GM21737 (cell line): ENCODE measurements around the gene DOCK4.
"Not testable (repeated sequence)": the region's sequence is repeated elsewhere in the genome, so short reads cannot be mapped to it uniquely, and the experiment has no call there.

Experiments
- ATAC-seq: cut with Tn5 transposase; IDR thresholded peaks from one replicate; pipeline ENCODE4 v1.9.1; 2021; ENCODE audit warnings: mild to moderate bottlenecking, moderate library complexity; ENCODE audit not compliant: unreplicated experiment

The DOCK4 gene, protein sequence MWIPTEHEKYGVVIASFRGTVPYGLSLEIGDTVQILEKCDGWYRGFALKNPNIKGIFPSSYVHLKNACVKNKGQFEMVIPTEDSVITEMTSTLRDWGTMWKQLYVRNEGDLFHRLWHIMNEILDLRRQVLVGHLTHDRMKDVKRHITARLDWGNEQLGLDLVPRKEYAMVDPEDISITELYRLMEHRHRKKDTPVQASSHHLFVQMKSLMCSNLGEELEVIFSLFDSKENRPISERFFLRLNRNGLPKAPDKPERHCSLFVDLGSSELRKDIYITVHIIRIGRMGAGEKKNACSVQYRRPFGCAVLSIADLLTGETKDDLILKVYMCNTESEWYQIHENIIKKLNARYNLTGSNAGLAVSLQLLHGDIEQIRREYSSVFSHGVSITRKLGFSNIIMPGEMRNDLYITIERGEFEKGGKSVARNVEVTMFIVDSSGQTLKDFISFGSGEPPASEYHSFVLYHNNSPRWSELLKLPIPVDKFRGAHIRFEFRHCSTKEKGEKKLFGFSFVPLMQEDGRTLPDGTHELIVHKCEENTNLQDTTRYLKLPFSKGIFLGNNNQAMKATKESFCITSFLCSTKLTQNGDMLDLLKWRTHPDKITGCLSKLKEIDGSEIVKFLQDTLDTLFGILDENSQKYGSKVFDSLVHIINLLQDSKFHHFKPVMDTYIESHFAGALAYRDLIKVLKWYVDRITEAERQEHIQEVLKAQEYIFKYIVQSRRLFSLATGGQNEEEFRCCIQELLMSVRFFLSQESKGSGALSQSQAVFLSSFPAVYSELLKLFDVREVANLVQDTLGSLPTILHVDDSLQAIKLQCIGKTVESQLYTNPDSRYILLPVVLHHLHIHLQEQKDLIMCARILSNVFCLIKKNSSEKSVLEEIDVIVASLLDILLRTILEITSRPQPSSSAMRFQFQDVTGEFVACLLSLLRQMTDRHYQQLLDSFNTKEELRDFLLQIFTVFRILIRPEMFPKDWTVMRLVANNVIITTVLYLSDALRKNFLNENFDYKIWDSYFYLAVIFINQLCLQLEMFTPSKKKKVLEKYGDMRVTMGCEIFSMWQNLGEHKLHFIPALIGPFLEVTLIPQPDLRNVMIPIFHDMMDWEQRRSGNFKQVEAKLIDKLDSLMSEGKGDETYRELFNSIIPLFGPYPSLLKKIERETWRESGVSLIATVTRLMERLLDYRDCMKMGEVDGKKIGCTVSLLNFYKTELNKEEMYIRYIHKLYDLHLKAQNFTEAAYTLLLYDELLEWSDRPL (N-terminal part only)

DNA sequence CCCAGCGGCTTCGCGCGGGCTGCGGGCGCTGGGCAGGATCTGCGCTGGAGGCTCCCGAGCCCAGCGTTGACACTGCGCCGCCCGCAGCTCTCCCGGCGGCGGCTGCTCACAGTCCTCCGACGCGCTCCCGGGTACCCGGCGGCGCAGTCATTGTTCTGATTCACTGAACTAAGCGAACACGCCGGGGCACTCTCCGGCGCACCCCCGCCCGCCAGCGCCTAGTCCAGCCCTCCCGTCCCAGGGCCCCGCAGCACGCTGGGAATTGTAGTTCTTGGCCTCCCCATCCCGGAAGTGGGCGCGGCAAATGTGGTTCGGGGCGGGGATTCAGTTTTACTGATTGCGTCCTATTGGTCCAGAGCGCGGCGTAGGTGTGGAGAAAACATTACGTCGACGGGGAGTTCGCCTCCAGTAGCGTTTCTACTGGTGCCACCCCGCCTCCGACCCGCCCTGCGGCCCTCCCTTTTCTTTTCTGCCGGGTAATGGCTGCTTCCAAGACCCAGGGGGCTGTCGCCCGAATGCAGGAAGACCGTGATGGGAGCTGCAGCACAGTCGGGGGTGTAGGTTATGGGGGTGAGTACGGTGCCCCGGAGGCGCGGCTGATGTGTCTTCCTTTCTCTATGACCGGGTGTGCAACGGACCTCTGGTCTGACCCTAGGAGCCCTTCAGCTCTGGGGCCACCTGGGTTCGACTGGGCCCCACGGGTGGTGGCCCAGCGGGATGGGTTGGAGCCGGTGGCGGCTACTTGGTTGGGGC lies at the start of gene DOCK4, which contains the start of gene ZNF277:
TSS of gene DOCK4 (minus strand) at position 162 of the 753 bp plus-strand sequence. CDS start 261 bp downstream, outside the sequence.
TSS of gene ZNF277 (plus strand) at position 458 of the 753 bp plus-strand sequence. CDS start at position 480, 22 bp downstream.
- peak; percentile 95 for ATAC-seq

DNA sequence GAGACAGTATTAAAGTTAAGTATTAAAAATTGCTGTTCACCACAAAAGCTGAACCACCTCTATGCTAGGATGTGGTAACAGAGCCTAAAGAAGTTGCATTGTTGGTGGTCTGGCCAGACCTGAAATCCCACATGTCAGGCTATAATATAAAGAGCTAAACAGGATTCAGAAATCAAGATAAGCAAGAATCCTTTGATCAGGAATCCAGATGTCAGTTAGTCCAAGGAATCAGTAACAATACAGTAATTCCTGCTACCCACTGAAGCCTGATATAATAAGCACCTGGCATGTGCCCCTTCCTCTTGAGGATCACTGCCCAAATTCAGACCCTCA lies 49.2 kb upstream of the DOCK4 start:
- ATAC-seq, result no peak

DNA sequence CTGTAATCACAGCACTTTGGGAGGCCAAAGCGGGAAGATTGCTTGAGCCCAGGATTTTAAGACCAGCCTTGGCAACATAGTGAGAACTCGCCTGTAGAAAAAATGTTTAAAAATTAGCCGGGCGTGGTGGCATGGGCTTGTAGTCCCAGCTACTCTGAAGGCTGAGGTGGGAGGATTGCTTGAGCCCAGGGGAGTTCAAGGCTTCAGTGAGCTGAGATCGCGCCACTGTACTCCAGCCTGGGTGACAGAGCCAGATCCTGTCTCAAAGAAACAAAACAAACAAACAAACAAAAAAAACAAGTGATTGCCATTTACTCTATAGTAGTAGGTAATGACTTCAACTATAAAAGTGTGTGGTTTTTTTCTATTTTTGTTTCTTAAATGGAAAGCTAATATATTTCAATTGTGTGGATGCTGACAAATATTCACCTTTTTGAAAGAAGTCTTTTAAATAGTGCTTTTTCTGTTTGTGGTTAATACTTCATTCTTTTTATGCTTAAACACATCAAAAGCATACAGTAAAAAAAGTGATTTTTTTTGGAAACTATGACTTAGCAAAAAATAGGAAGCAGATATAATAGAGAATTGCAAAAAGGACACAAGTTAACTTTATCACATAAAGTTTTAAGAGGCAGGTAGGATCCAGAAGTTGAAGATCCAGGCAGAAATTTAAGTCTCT lies 48.6 kb upstream of the DOCK4 start:
- ATAC-seq, result no peak

DNA sequence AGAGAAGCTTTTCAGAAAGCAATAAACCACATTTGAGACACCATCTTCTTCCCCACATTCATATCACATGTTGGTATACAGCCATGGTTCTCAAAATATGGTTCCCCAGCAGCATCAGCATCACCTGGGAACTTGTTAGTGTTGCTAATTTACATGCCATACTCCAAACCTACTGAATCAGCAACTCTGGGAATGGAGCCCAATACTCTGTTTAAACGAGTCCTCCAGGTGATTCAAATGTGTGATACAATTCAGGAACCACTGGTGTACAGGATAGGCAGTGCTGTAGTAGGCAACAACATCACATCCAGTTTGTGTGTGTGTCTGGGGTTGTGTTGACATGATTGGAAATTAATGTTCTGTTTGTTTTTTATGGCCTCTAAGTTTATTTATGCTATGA lies 48.0 kb upstream of the DOCK4 start:
- no peak for ATAC-seq

DNA sequence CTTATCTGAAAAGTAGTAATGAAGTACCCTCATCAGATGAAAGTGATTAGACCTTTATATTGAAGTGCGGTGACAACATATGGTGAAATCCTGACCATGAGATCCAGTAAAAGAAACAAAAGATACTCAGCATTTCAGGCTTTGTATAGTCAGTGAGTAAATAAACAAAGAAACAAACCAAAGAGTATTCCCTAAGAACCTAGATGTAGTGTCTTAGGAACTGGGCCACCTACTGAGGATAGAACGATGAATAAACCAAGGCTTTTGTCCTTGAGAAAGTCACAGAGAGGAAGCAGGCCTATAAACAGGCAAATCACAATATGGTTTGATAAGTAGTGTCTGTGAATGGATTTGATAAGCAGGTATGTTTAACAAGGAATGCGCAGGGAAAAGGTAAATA lies 46.5 kb upstream of the DOCK4 start:
- no peak for ATAC-seq

DNA sequence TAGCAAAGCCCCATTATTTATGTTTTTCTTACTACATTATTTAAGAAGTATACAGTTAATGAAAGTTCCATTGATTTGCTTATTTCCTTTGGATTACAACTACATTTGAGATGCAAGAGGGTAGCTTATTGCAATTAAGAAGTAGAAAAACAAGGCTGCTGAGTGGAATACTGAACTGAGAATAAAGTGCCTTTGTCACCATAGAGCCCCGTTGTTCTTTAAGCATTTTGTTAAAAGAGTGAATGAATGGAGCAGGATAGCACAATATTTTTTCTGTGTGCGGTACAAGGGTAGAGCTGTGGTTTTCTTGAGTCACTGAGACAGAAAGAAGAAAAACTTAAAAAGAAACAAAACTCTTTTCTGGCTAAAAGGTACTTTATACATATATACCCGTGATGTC lies 45.9 kb upstream of the DOCK4 start:
- ATAC-seq, result no peak

DNA sequence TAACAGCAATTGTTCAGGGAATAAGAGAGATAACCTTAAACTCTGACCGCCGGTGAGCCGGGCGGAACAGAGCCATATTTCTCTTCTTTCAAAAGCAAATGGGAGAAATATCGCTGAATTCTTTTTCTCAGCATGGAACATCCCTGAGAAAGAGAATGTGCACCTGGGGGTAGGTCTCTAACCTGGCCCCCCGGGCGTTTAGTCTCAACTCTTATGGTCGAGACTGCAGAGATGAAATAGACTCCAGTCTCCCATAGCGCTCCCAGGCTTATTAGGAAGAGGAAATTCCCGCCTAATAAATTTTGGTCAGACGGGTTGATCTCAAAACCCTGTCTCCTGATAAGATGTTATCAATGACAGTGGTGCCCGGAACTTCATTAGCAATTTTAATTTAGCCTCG lies 43.8 kb upstream of the DOCK4 start:
- not testable (repeated sequence) for ATAC-seq

DNA sequence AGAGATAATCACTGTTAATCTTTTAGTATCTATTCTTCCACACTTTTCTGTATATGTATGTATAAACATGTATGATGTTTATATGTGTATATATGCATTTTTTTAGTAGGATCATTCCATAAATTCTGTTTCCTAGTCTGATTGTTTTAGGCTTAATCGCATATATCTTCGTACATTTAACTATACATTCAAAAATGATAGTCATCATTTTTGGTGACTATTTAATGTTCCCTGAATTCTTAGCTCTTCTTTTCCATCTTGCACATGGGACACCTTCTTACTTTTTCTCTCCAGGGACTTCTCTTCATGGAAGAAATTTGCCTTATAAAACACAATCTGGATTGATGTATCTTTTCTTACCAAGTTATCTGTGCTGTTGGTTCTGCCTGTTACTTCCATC lies 42.4 kb upstream of the DOCK4 start:
- ATAC-seq, result no peak

DNA sequence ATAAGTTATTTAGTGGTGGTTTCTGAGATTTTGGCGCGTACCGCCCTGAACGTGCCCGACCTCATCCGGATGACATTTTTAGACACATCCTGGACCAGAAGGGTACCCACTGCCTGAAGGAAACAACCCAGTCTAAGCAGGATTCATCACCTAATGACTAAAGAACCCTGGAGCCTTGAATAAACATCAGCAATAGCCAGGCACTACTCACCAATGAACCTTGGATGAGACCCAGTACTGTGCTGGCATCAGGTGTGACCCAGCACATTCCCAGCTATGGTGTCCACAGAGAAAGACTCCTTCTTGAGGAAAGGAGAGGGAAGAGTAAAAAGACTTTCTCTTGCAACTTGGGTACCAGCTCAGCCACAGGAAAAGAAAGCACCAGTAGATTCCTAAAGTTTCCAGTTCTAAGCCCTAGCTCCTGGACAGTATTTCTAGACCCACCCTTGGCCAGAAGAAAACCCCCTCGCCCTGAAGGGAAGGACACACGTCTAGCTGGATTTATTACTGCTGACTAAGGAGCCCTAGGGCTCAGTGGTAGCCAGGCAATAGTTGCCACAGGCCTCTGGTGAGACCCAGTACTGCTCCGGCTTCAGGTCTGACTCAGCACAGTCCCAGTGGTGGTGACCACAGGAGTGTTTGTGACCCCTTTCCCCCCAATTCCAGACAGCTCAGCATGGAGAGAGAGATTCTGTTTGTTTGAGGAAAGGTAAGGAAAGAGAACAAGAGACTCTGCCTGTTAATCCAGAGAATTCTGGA lies 32.8 kb upstream of the DOCK4 start:
- ATAC-seq, result no peak

DNA sequence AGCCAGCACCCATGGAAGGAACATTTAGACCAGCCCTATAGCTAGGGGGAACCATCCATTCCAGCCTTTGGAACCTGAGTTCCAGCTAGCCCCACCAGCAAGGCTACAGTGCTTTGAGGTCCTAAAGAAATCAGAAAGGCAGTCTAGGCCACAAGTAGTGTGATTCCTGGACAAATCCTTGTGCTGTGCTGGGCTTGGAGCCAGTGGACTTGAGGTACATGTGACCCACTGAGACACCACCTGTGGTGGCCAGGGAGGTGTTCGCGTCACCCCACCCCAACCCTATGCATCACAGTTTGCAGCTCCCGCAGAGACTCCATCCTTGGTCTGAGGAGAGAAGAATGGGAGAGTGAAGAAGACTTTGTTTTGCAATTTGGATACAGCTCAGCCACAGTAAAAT lies 32.1 kb upstream of the DOCK4 start:
- no peak for ATAC-seq

DNA sequence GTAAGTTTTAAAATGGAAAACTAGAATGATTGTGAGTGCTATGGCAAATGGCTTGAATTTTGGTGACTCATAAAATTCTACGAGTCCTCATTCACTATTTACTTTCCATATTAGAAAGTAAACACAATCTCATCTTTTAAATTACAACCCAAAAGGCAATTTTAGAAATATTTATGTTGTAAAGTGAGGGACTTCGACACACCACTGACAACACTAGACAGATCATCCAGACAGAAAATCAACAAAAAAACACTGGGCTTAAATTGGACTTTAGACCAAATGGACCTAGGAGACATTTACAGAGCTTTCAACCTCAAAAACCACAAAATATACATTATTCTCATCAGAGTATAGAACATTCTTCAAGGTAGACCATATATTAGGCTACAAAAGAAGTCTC lies 30.4 kb upstream of the DOCK4 start:
- ATAC-seq, result no peak

DNA sequence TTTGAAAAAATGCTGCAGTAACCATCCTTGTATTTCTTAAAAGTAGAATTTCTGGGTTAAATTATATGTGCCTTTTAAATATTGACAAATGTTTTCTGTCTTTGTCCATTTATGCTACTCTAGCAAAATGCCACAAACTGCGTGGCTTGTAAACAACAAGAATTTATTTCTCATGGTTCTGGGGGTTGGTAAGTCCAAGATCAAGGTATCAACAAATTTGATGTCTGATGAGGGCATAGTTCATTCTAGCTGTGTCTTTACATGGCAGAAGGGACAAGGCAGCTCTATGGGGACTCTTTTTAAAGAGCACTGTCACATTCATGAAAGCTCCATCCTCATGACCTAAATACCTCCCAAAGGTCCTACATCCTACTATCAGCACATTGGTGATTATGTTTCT lies 27.9 kb upstream of the DOCK4 start:
- no peak for ATAC-seq

DNA sequence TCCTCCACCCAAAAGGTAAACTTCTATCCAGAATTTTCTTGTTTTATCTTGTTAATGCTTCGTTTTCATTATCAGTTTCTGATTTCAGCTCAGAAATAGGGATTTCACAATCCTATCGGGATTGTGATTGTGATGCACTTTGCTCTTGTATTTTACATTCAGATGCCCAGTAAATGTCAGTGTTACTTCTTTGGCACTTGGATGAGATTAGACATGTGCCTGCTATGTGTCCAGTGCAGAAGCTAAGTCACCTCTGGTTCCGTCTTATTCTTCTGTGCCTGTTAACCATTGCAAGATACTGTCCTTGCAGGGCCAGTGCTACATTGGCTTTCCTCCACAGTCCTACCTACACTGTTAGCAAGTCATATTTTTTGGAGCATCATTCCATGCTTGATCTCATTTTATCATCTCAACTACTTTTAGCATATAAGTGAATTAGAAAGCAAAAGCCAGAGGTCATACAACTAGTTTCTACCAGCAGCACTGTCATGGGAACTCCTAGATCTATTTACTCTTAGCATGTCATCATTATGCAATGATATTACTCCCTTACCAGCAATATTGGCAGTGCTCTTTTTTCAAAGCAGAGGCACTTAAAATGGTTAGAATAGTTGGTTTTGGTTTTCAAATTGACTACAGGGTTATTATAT lies 27.0 kb upstream of the DOCK4 start:
- ATAC-seq, result no peak

DNA sequence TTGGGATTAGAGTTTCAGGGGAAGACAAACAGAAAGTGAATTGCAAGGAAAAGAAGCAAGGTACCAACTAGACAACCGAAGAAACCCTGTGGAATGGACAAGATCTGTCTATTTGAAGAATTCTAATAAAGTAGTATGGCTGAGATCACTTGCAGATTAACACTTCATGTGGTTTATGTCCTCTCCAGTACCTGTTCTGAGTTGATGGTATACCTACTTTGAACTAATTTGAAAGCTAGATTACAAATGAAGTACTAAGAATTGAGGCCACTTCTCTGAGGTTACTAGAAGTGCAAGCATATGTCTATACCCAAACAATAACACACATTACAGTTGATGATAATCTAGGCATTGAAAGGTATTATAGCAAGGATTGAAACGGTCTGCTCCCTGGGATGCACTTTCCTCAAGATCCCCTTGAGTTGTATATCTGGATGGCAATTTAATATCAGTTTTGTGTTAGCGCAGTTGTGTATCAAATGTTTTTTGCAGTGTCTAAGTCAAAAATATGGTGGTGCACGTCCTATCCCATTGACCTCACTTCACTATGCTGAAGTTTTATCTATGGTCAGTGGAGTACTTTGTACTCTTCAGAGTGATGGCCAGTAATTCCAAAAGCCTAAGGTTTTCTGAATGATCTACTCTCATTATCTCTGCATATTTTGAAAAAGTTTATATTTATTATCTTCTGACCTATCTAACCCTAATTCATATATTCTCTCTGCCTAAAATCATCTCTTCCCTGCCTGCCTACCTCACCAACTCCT lies 26.2 kb upstream of the DOCK4 start:
- no peak for ATAC-seq

DNA sequence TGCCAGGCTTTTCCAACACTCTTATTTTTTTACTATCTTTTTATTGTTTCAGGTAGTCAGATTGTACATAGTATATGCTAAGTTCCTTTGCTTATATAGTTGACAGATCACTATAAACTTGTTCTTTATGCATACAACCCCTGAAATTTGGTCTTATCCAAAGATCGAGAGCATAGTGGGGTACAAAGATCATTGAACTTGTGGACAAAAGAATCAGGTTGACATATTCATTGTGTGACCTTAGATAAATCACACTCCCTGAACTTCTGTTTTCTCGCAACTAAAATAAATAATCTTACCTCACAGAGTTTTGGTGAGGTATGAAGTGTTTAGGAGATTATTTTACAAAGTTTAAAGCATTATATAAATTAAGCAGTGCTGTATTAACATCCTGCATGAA lies 22.4 kb upstream of the DOCK4 start:
- no peak for ATAC-seq

DNA sequence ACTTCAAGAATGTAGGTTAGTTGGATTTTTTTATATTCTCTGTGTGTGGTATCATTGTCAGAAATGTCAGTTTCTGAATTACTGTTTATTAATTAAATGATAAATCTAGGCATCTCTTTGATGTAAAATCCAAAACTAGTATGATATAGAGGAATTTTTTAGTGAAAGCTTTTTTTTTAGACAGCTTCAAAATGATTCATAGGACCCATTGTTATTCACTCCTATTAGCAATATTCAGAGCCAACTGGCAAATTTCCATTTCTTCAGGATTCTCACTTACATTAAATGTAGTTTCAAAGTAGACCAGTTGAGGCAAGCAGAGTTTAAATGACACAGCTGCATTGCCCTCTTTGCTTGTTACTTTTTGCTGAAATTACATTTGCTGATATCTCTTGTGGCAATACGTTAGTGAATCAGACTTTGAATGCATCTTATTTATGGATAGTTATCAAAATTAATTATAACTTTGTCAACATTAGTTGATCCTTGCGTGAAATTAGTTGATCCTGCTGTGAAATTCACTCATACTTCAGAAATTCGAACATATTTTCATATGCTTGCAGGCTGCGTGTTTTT lies 20.6 kb upstream of the DOCK4 start:
- no peak for ATAC-seq

DNA sequence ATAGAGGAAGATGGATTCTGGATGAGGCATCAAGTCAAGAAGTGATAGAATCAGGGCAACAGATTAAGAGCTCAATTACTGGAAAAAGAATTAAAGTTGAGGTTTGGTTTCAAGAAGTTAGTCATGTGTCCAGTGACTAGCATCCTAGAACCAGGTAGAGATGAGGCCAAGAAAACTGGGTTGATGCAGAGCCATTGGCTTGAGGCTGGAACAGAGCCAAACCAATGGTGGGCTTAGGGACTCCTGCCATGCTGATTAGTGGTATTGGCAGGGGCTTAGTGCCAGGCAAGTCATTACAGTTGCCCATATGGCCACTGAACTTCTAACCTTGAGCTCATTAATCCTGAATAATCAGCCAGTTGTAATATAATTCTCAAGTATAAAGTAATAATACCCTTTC lies 18.8 kb upstream of the DOCK4 start:
- no peak for ATAC-seq

DNA sequence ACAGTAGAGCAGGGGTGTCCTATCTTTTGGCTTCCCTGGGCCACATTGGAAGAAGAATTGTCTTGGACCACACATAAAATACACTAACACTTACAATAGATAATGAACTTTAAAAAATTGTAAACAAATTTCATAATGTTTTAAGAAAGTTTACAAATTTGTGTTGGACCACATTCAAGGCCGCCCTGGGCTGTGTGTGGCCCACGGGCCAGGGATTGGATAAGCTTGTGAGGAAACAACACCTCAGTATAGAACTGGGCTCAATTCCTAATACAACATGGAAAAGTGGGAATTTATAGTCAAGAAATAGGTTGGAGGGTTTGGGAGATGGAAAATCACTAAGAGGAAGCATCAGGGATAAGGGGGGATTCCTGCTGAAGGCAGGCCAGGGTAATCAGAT lies 18.0 kb upstream of the DOCK4 start:
- no peak for ATAC-seq
